Measurements from ENCODE around the gene ZBED1.

DNA sequence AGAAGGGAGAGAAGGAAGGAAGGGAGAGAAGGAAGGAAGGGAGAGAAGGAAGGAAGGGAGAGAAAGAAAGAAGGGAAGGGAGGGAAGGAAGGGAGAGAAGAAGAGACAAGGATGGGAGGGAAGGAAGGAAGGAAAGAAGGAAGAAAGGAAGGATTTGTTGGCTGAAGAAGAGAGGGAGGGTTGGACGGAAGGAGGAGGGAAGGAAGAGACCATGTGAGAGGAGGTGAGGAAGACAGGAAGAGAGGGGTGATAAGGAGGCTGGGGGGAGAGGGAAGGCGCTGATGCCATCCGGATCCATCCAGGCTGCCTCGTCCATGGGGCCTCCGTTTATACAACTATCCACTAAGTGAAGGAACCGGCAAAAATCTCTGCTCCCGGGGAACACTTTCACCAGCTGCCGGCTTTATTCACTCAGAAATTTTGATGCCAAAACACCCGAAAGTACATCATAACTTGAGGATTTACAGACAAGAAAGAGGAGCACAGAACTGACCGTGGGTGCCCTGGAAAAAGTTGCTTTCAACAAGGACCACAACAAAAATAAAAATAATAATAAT, 14.9 kb downstream of the ZBED1 start:
- TF ChIP-seq CTCF (IDR thresholded peaks at IDR 0.05; ENCODE audit: insufficient read depth, low read length): no peak
- TF ChIP-seq POLR2AphosphoS5 (IDR thresholded peaks at IDR 0.05; ENCODE audit: low read depth): no peak
- TF ChIP-seq, protein P1, sequence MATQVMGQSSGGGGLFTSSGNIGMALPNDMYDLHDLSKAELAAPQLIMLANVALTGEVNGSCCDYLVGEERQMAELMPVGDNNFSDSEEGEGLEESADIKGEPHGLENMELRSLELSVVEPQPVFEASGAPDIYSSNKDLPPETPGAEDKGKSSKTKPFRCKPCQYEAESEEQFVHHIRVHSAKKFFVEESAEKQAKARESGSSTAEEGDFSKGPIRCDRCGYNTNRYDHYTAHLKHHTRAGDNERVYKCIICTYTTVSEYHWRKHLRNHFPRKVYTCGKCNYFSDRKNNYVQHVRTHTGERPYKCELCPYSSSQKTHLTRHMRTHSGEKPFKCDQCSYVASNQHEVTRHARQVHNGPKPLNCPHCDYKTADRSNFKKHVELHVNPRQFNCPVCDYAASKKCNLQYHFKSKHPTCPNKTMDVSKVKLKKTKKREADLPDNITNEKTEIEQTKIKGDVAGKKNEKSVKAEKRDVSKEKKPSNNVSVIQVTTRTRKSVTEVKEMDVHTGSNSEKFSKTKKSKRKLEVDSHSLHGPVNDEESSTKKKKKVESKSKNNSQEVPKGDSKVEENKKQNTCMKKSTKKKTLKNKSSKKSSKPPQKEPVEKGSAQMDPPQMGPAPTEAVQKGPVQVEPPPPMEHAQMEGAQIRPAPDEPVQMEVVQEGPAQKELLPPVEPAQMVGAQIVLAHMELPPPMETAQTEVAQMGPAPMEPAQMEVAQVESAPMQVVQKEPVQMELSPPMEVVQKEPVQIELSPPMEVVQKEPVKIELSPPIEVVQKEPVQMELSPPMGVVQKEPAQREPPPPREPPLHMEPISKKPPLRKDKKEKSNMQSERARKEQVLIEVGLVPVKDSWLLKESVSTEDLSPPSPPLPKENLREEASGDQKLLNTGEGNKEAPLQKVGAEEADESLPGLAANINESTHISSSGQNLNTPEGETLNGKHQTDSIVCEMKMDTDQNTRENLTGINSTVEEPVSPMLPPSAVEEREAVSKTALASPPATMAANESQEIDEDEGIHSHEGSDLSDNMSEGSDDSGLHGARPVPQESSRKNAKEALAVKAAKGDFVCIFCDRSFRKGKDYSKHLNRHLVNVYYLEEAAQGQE (IDR thresholded peaks at IDR 0.05; ENCODE audit: insufficient replicate concordance, low read depth): no peak
